Measurements from ENCODE around the gene PGAP3. TPM values are rescaled to one million over a fixed set of nuclear protein-coding genes. Genes with fewer than 3 reads are reported as not detected.

Gene PGAP3
- total RNA-seq, 1 donor from 2014 or later: 12.9 TPM

DNA sequence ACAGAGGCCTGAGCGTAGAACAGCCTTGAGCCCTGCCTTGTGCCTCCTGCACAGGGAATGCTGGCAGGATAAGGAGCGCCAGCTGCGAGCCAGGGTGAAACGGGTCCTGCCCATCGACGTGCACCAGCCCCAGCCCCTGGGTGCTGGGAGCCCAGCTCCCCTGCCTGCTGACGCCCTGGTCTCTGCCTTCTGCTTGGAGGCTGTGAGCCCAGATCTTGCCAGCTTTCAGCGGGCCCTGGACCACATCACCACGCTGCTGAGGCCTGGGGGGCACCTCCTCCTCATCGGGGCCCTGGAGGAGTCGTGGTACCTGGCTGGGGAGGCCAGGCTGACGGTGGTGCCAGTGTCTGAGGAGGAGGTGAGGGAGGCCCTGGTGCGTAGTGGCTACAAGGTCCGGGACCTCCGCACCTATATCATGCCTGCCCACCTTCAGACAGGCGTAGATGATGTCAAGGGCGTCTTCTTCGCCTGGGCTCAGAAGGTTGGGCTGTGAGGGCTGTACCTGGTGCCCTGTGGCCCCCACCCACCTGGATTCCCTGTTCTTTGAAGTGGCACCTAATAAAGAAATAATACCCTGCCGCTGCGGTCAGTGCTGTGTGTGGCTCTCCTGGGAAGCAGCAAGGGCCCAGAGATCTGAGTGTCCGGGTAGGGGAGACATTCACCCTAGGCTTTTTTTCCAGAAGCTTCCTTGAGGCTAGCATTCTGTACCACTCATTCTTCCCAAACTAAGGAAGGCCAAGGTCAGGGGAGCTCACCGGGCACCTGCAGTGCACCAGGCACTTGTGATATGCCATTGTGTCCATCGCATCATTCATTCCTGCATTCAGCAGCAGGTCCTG, 17.7 kb downstream of the PGAP3 start:
- Mint-ChIP-seq H3K4me3 (ENCODE audit: low read depth) (no peak overlapping the region), H3K27me3 (ENCODE audit: low read depth) (peaks cover 22% of the 10 kb centered on the region), H3K9me3 (no peaks in the 10 kb centered on the region), H3K4me1 (ENCODE audit: low read depth) (peaks cover 6% of the 10 kb centered on the region), H3K27ac (no peak overlapping the region), H3K36me3 (ENCODE audit: low read depth) (no peaks in the 10 kb centered on the region)
- no peak for DNase-seq (ENCODE audit: low spot score)
- intact Hi-C loops (cut with micrococcal nuclease): loop anchor here (2.0 kb wide), 1 partner anchor 47 kb away; no protein-coding TSS in a partner anchor

DNA sequence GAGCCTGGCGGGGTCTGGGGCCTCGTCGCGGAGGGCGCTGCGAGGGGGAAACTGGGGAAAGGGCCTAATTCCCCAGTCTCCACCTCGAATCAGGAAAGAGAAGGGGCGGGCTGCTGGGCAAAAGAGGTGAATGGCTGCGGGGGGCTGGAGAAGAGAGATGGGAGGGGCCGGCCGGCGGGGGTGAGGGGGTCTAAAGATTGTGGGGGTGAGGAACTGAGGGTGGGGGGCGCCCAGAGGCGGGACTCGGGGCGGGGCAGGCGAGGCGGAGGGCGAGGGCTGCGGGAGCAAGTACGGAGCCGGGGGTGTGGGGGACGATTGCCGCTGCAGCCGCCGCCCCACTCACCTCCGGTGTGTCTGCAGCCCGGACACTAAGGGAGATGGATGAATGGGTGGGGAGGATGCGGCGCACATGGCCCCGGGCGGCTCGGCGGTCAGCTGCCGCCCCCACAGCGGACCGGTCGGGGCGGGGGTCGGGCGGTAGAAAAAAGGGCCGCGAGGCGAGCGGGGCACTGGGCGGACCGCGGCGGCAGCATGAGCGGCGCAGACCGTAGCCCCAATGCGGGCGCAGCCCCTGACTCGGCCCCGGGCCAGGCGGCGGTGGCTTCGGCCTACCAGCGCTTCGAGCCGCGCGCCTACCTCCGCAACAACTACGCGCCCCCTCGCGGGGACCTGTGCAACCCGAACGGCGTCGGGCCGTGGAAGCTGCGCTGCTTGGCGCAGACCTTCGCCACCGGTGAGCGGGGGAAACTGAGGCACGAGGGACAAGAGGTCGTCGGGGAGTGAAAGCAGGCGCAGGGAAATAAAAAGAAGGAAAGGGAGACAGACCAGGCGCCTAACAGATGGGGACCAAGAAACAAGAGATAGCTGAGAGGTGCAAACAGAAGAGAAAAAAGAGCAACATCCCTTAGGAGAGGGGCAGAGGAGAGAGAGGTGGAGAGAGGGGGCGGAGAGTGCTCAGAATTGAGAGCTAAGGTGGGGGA, 19.6 kb downstream of the PGAP3 start, which contains the start of gene PNMT:
Gene PNMT (plus strand): TSS at position 509 of the 980 bp plus-strand sequence. CDS start 23 bp downstream, at position 532.
- H3K4me1 Mint-ChIP-seq (ENCODE audit: low read depth): peaks cover 6% of the 10 kb centered on the region
- DNase-seq (ENCODE audit: low spot score): peak; percentile 50
- peaks cover 22% of the 10 kb centered on the region for H3K27me3 Mint-ChIP-seq (ENCODE audit: low read depth)
- H3K27ac Mint-ChIP-seq: no peak within 1 kb of the TSS
- peak within 1 kb of the TSS; percentile 59 for H3K4me3 Mint-ChIP-seq (ENCODE audit: low read depth)
- no peaks in the 10 kb centered on the region for H3K36me3 Mint-ChIP-seq (ENCODE audit: low read depth)
- no peaks in the 10 kb centered on the region for H3K9me3 Mint-ChIP-seq
- intact Hi-C loops (cut with micrococcal nuclease): loop anchor here (2.0 kb wide), 1 partner anchor 45 kb away; no protein-coding TSS in a partner anchor

DNA sequence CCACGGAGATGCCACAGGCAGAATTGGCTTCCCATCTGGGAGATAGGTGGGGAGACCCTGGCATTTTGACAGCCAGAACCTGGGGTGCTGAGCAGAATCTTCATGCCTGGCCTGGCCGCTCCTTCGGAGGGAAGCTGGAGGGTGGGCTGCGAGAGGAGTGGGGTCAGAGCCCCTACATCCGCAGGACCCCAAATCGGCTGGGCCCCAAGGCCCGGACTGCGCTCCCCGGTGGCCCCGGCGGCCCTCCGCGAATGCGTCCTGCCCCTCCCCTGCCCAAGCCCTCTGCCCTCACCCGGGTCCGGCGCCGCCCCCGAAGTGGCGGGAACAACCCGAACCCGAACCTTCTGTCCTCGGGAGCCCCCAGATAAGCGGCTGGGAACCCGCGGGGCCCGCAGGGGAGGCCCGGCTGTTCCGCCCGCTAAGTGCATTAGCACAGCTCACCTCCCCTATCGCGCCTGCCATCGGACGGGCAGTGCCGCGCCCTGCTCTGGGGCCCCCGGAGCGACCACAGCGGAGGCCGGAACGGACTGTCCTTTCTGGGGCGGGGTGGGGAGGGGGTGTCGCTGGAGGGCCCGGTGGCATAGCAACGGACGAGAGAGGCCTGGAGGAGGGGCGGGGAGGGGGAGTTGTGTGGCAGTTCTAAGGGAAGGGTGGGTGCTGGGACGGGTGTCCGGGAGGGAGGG, 20.5 kb downstream of the PGAP3 start:
- Mint-ChIP-seq H3K27ac (no peak overlapping the region), H3K4me1 (ENCODE audit: low read depth) (peaks cover 6% of the 10 kb centered on the region), H3K27me3 (ENCODE audit: low read depth) (peaks cover 22% of the 10 kb centered on the region), H3K9me3 (no peaks in the 10 kb centered on the region), H3K4me3 (ENCODE audit: low read depth) (no peak overlapping the region), H3K36me3 (ENCODE audit: low read depth) (no peaks in the 10 kb centered on the region)
- DNase-seq (ENCODE audit: low spot score): no peak
- intact Hi-C loops (cut with micrococcal nuclease): no loop called here

DNA sequence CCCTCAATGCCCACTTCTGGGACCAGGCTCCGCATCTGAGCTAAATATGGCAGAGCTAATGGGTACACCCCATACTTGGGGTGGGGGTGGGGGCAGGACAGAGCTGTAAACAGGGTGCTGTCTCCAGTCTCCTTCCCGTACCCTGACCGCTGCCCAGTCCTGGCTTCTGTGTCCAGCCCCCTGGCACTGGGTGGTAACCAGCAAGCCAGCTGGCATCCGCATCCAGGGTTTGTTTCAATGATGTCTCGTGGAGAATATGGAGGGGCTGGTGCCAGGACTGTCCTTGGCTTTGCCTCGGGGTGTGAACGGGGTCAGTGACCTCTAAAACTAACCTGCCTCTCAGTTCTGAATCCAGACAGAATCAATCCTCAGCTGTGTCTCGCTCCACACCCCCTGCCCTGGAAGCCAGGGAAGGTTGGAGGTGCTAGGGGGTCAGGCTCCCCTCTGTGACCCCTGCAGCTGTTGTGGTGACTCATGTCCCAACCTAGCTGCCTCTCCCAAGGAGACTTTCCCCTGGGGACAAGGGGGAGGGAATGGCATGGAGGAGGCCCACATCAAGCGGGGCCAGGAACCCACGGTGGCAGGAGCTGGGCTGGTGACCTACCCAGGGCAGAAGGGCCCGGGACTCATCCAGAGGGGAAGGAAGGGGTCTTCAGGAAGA, 21.1 kb downstream of the PGAP3 start:
- Mint-ChIP-seq H3K27me3 (ENCODE audit: low read depth) (peaks cover 22% of the 10 kb centered on the region), H3K4me1 (ENCODE audit: low read depth) (peaks cover 4% of the 10 kb centered on the region), H3K36me3 (ENCODE audit: low read depth) (no peaks in the 10 kb centered on the region), H3K27ac (no peak overlapping the region), H3K4me3 (ENCODE audit: low read depth) (no peak overlapping the region), H3K9me3 (no peaks in the 10 kb centered on the region)
- intact Hi-C loops (cut with micrococcal nuclease): no loop called here
- no peak for DNase-seq (ENCODE audit: low spot score)

DNA sequence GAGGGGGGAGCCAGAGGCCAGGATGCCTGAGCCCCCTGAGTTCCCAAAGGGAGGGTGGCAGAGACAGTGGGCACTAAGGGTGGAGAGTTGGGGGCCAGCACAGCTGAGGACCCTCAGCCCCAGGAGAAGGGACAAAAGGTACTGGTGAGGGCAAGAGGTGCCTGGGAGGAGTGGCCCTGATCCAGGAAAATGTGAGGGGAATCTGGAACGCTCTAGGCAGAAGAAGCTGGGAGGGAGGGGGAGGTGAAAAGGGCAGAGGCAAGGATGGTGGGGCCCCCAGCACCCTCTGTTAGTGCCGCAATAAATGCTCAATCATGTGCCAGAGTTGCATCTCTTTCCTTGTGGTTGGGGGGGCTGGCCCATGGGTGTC, 21.6 kb downstream of the PGAP3 start:
- Mint-ChIP-seq H3K27me3 (ENCODE audit: low read depth) (peaks cover 22% of the 10 kb centered on the region), H3K4me1 (ENCODE audit: low read depth) (peaks cover 4% of the 10 kb centered on the region), H3K4me3 (ENCODE audit: low read depth) (no peak overlapping the region), H3K27ac (no peak overlapping the region), H3K9me3 (no peaks in the 10 kb centered on the region), H3K36me3 (ENCODE audit: low read depth) (peaks cover 2% of the 10 kb centered on the region)
- no peak for DNase-seq (ENCODE audit: low spot score)
- intact Hi-C loops (cut with micrococcal nuclease): no loop called here

DNA sequence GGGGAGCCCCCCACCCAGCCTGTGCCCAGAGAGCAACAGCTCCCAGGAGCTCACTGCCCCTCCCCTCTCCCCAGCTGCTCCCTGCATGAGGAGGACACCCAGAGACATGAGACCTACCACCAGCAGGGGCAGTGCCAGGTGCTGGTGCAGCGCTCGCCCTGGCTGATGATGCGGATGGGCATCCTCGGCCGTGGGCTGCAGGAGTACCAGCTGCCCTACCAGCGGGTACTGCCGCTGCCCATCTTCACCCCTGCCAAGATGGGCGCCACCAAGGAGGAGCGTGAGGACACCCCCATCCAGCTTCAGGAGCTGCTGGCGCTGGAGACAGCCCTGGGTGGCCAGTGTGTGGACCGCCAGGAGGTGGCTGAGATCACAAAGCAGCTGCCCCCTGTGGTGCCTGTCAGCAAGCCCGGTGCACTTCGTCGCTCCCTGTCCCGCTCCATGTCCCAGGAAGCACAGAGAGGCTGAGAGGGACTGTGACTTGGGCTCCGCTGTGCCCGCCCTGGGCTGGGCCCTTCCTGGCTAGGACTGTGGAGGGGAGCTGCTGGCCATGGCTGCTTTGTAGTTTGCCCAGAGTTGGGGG, 22.1 kb downstream of the PGAP3 start:
- intact Hi-C loops (cut with micrococcal nuclease): no loop called here
- Mint-ChIP-seq H3K9me3 (no peaks in the 10 kb centered on the region), H3K36me3 (ENCODE audit: low read depth) (peaks cover 7% of the 10 kb centered on the region), H3K4me3 (ENCODE audit: low read depth) (no peak overlapping the region), H3K4me1 (ENCODE audit: low read depth) (peaks cover 4% of the 10 kb centered on the region), H3K27me3 (ENCODE audit: low read depth) (peaks cover 22% of the 10 kb centered on the region), H3K27ac (no peak overlapping the region)
- DNase-seq (ENCODE audit: low spot score): no peak

DNA sequence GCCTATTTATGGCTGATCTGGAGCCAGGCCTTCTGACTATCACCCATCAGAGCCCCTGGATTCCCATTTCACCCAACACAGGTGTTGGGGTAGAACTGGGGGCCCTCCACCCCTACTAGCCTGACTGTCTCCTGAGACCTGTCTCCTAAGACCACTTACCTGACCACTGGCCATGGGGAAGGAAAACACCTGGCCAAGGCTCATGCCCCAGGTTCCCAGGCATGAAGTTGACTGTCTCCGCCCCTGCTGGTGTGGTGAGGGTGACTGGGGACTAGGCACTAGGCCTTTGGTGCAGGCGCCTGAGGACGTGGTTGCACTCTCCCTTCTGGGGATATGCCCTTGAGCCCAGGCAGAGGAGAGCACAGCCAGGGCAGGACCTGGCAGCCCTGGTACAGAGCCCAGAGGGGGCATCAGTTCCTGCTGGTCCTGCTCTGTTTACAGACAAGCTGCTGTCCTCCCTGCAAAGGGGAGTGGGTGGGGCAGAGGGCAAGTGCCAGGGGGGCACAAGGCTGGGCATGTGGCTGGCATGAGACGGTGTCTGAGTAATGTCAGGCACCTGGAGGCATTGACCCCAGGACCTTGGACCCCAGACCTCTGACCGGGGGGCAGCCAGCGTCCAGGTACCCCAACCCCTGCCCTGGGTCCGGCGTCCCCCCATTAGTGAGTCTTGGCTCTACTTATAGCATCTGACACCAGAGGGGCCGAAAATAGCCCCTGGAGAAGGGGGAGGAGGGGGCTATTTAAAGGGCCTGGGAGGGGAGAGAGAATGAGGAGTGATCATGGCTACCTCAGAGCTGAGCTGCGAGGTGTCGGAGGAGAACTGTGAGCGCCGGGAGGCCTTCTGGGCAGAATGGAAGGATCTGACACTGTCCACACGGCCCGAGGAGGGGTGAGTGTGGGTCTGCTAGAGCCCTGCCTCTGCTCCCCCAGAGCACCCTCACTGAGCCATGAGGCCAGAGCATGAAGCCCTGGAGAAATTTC, 23.0 kb downstream of the PGAP3 start, which contains the start of gene TCAP:
Gene TCAP (plus strand): TSS at position 769 of the 981 bp plus-strand sequence. CDS start 11 bp downstream, at position 780.
- Mint-ChIP-seq H3K4me1 (ENCODE audit: low read depth) (peaks cover 4% of the 10 kb centered on the region), H3K27ac (no peak within 1 kb of the TSS), H3K4me3 (ENCODE audit: low read depth) (no peak within 1 kb of the TSS), H3K27me3 (ENCODE audit: low read depth) (peaks cover 18% of the 10 kb centered on the region), H3K36me3 (ENCODE audit: low read depth) (peaks cover 12% of the 10 kb centered on the region), H3K9me3 (no peaks in the 10 kb centered on the region)
- no peak for DNase-seq (ENCODE audit: low spot score)
- intact Hi-C loops (cut with micrococcal nuclease): no loop called here

DNA sequence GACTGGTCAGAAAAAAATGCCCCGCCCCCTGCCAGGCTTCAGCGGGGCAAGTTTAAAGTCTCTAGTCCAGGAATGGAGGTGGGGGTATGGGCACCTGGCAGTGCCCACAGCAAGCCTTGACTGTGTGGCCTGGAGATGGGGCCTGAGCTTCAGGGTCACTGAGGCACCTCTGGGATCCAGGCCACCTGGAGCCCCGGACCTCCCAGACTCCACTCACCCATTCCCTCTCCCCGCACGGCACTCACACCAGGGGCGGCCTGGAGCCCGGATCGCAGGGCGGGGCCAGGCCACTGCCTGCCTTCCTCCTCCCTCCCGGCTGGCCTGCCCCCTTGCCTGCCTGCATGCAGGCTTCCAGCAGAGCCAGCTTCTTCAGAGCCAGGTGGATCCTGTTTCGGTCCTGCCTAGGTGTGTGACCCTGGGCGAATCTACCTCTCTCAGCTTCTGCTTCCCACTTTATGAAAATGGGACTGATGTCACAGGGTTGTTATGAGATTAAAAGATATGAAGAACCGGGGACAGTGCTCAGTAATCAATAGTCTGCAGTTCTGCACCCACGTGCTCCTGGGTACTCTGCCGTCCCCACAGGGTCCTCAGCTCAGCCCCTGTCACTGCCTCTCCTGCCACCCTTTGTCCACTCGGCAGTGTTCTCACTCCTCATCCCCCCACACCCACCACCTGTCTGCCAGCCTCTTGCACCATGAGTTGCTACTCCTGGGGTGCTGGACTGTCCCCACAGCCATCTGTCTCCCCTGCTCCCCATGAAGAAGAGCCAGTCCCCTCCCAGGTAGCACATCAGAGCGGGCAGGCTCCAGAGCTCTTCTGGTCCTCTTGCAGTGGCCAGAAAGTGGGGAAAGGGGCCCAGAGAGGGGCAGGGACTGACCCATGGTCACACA, 23.9 kb downstream of the PGAP3 start:
- Mint-ChIP-seq H3K27ac (no peak overlapping the region), H3K4me1 (ENCODE audit: low read depth) (peaks cover 4% of the 10 kb centered on the region), H3K36me3 (ENCODE audit: low read depth) (peaks cover 12% of the 10 kb centered on the region), H3K9me3 (no peaks in the 10 kb centered on the region), H3K4me3 (ENCODE audit: low read depth) (no peak overlapping the region), H3K27me3 (ENCODE audit: low read depth) (peaks cover 14% of the 10 kb centered on the region)
- intact Hi-C loops (cut with micrococcal nuclease): no loop called here
- DNase-seq (ENCODE audit: low spot score): no peak

DNA sequence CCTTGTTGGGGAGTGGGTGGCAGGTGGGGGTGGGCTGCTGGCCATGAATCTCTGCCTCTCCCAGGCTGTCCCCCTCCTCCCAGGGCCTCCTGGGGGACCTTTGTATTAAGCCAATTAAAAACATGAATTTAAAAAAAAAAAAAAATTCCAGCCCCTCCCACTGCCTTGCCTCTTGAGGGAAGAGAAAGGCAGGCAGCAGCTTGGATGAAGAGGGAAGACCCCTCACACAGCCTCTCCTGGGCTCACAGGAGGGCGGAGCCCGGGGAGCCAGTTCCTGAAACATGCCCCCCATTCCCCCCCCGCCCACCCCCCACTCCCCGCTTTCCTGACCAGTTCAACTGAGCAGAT, 24.5 kb downstream of the PGAP3 start:
- no peak overlapping the region for H3K27ac Mint-ChIP-seq
- H3K4me3 Mint-ChIP-seq (ENCODE audit: low read depth): no peak overlapping the region
- H3K27me3 Mint-ChIP-seq (ENCODE audit: low read depth): peaks cover 9% of the 10 kb centered on the region
- no peaks in the 10 kb centered on the region for H3K4me1 Mint-ChIP-seq (ENCODE audit: low read depth)
- H3K36me3 Mint-ChIP-seq (ENCODE audit: low read depth): peaks cover 12% of the 10 kb centered on the region
- intact Hi-C loops (cut with micrococcal nuclease): no loop called here
- H3K9me3 Mint-ChIP-seq: no peaks in the 10 kb centered on the region
- DNase-seq (ENCODE audit: low spot score): no peak

DNA sequence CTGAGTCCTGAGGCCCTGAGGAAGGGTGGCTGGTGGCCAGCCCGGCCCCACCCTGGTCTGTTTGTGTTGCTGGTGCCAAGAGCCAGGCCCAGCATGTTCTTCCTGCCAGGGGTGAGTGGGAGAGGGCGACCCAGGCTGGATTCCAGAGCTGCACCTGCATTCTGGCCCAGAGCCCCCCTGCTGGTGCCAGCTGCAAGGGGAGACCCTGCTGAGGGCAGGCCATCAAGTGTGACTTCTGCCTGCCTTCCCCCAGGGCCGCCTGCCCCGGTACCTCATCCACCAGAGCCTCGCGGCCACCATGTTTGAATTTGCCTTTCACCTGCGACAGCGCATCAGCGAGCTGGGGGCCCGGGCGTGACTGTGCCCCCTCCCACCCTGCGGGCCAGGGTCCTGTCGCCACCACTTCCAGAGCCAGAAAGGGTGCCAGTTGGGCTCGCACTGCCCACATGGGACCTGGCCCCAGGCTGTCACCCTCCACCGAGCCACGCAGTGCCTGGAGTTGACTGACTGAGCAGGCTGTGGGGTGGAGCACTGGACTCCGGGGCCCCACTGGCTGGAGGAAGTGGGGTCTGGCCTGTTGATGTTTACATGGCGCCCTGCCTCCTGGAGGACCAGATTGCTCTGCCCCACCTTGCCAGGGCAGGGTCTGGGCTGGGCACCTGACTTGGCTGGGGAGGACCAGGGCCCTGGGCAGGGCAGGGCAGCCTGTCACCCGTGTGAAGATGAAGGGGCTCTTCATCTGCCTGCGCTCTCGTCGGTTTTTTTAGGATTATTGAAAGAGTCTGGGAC, 25.1 kb downstream of the PGAP3 start:
- DNase-seq (ENCODE audit: low spot score): no peak
- H3K9me3 Mint-ChIP-seq: no peaks in the 10 kb centered on the region
- H3K27ac Mint-ChIP-seq: no peak overlapping the region

More for the DNA sequence above, 25.1 kb downstream of the PGAP3 start:
- H3K27me3 Mint-ChIP-seq (ENCODE audit: low read depth): peaks cover 9% of the 10 kb centered on the region
- no peak overlapping the region for H3K4me3 Mint-ChIP-seq (ENCODE audit: low read depth)
- H3K36me3 Mint-ChIP-seq (ENCODE audit: low read depth): peaks cover 18% of the 10 kb centered on the region
- intact Hi-C loops (cut with micrococcal nuclease): no loop called here
- H3K4me1 Mint-ChIP-seq (ENCODE audit: low read depth): no peaks in the 10 kb centered on the region

Data from activated T-helper 2 cell treated with anti-CD3 and anti-CD28 coated beads, Interferon-gamma antibody, Interleukin-2, Interleukin-4, amounts not matched to agents 10 μg/mL and 5 μg/mL and 100 μg/mL, durations not matched to agents 14 hours and 24 hours and 36 hours (primary cell).